ENCODE measurements around the gene LRP1B. TPM values are rescaled to one million over a fixed set of nuclear protein-coding genes. Genes with fewer than 3 reads are reported as not detected.

The LRP1B gene
- total RNA-seq, 1 donor from 2014 or later = 0.38 TPM

DNA sequence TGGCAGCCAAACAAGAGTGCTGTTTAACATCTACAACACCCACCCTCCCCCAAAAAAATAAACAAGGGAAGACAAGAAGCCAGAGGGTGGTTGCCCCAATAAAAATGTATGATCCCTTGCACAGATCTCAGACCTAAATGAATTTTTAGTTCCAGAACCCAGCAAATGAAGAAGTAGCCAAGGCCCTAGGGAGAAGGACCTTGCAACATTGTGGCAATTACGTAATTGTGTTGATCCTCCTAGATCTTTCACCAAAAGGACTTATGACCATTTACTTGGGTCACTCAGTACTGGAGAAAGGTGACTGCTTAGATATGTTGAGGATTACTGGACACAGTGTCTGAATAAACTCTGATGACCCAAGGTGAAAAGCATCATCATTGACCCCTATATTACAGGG, 1393.8 kb downstream of the LRP1B start:
- TF ChIP-seq CTCF (IDR thresholded peaks at IDR 0.05; ENCODE audit: insufficient read depth, low read length, poor library complexity, severe bottlenecking) = no peak
- DNase-seq (ENCODE audit: low read depth) = no peak
- Histone ChIP-seq H3K36me3 (ENCODE audit: control insufficient read depth, insufficient read depth, low read length) (no peaks in the 10 kb centered on the region), H3K27me3 (ENCODE audit: control insufficient read depth, insufficient read depth, low read length) (no peaks in the 10 kb centered on the region), H3K4me3 (ENCODE audit: low read depth, low read length) (no peak overlapping the region)

DNA sequence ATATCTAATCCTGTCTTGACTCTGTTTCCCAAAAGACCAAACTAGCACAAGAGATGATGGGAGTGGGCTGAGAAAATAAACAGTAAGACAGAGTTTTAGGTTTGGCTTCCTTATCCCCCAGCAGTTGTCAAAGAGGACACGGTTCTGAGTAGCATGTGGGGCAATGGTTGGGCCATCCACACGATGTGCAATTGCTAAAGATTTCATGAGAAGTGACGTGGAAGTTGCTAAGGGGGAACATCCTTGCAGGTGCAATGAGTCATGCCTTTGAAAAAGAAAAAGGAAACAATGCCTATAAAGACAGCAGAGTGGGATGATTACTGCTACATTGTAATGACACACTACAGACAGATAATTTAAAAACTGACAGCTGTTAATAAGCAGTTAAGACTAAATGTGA, 1395.8 kb downstream of the LRP1B start:
- Histone ChIP-seq H3K27me3 (ENCODE audit: control insufficient read depth, insufficient read depth, low read length) (no peaks in the 10 kb centered on the region), H3K36me3 (ENCODE audit: control insufficient read depth, insufficient read depth, low read length) (no peaks in the 10 kb centered on the region), H3K4me3 (ENCODE audit: low read depth, low read length) (no peak overlapping the region)
- no peak for DNase-seq (ENCODE audit: low read depth)
- no peak for TF ChIP-seq CTCF (IDR thresholded peaks at IDR 0.05; ENCODE audit: insufficient read depth, low read length, poor library complexity, severe bottlenecking)

- Histone ChIP-seq H3K4me3 (ENCODE audit: low read depth, low read length) (no peak overlapping the region), H3K36me3 (ENCODE audit: control insufficient read depth, insufficient read depth, low read length) (no peaks in the 10 kb centered on the region), H3K27me3 (ENCODE audit: control insufficient read depth, insufficient read depth, low read length) (no peaks in the 10 kb centered on the region)
- TF ChIP-seq CTCF (IDR thresholded peaks at IDR 0.05; ENCODE audit: insufficient read depth, low read length, poor library complexity, severe bottlenecking) = no peak
- no peak for DNase-seq (ENCODE audit: low read depth)
These were observed 1411.8 kb downstream of the LRP1B start for GRCh38 chr2:140718999-140719398.

GRCh38 chr2:140717481-140717880, 1413.3 kb downstream of the LRP1B start:
- H3K36me3 ChIP-seq (ENCODE audit: control insufficient read depth, insufficient read depth, low read length) = no peaks in the 10 kb centered on the region
- H3K4me3 ChIP-seq (ENCODE audit: low read depth, low read length) = no peak overlapping the region
- no peaks in the 10 kb centered on the region for H3K27me3 ChIP-seq (ENCODE audit: control insufficient read depth, insufficient read depth, low read length)
- no peak for DNase-seq (ENCODE audit: low read depth)
- no peak for TF ChIP-seq CTCF (IDR thresholded peaks at IDR 0.05; ENCODE audit: insufficient read depth, low read length, poor library complexity, severe bottlenecking)

GRCh38 chr2:140714586-140714985, 1416.2 kb downstream of the LRP1B start:
- Histone ChIP-seq H3K4me3 (ENCODE audit: low read depth, low read length) (no peak overlapping the region), H3K27me3 (ENCODE audit: control insufficient read depth, insufficient read depth, low read length) (no peaks in the 10 kb centered on the region), H3K36me3 (ENCODE audit: control insufficient read depth, insufficient read depth, low read length) (no peaks in the 10 kb centered on the region)
- no peak for TF ChIP-seq CTCF (IDR thresholded peaks at IDR 0.05; ENCODE audit: insufficient read depth, low read length, poor library complexity, severe bottlenecking)
- DNase-seq (ENCODE audit: low read depth) = no peak

DNA sequence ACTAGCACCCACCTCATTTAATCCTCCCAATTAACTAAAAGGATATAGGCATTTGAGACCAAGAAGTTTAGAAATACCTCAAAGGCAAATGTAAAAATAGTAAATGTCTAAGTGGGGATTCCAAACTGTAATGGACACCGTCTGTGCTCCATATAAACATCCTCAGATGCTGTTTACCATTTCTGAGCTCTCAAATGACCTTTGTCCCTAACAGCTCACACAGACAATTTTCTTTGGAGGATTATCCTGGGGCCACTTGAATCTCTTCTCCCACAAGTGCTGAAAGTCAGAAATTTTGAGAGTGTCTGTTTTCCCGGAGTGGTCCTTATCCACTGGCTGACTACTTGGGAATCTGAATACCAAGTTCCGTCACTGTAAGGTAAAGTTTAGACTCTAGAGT, 1418.9 kb downstream of the LRP1B start:
- DNase-seq (ENCODE audit: low read depth) = no peak
- Histone ChIP-seq H3K36me3 (ENCODE audit: control insufficient read depth, insufficient read depth, low read length) (no peaks in the 10 kb centered on the region), H3K4me3 (ENCODE audit: low read depth, low read length) (no peak overlapping the region), H3K27me3 (ENCODE audit: control insufficient read depth, insufficient read depth, low read length) (no peaks in the 10 kb centered on the region)
- TF ChIP-seq CTCF (IDR thresholded peaks at IDR 0.05; ENCODE audit: insufficient read depth, low read length, poor library complexity, severe bottlenecking) = no peak

Data from kidney epithelial cell (primary cell).